GM19455 (cell line): ENCODE results near the gene BCKDHB.

ENCODE experiments used
- ATAC-seq: cut with Tn5 transposase; IDR thresholded peaks from one replicate; pipeline ENCODE4 v1.9.1; 2021; ENCODE audit not compliant: unreplicated experiment

Gene BCKDHB

DNA sequence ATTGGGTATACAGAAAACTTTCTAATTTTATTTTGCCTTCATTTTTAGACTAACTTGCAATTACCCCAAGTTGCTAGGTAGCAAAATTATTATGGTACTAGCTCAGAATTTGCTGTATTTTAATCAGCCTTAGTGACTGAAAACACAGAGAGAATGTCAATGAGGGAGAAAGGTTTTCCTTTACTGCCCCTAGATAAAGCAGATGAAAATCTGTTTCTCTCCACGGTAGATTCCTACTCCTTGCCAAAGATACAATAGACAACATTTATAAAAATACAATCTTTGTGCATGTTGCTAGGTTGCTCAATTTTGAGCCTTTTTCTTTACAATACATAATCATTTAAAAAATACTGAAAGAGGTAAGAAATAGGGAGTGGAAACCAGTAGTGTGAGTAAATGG is 222.2 kb downstream of the BCKDHB start:
- no peak for ATAC-seq

DNA sequence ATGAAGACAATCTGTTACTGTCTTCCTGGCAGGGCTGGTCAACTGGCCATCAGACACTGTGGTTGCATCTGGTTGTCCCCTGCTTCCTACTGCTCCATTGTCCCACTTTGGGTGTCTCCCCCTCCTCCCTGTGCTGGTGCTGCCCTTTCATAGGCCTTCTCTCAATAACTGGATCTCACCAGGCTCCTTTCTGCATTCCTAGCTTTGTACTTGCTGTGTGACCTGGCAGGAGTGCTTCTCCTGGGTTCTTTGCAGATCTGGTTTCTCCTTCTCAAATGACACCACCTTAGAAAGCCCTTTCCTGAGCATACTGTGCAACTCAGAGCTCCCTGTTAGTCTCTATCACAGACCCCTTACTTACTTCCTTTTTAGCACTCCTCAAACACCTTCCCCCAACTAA is 223.0 kb downstream of the BCKDHB start:
- ATAC-seq, result no peak

DNA sequence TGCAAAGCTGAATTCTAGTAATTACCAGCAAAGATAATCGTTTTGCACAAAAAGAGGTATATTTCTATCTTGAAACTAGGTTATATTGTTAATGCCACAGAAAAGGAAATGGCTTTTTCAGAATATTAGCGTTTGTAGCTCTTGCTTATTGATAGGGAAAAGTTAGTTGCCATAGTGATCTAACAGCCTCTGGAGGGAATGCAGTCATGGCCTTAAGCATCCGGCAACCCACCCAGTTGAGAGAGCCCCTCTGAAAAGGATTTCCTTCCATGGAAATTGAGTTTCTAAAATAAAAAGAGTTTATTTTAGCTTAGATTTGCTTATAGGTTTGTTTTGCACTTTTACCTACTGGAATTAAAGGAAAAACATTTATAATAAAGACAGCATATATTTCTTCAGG is 224.5 kb downstream of the BCKDHB start:
- ATAC-seq, result no peak

DNA sequence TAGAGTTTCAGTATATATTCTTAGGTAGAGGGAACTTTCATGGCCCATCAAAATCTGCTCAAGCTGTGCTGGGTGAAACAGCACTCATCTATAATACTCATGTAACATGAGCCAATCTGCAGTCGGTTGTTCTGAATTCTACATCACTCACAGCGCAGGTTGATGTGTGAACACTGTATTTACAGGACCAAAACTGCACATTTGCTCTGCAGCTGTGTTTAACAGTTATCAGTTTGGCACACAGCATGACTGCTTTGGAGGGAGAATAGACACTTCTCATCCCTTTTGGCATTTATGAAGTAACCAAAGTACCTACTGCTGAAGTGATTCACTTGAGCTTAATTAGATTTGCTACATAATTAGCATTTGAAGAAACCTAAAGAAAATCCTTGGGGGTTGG is 225.1 kb downstream of the BCKDHB start:
- no peak for ATAC-seq

- no peak for ATAC-seq
These were observed 225.5 kb downstream of the BCKDHB start for GRCh38 chr6:80331974-80332373.

DNA sequence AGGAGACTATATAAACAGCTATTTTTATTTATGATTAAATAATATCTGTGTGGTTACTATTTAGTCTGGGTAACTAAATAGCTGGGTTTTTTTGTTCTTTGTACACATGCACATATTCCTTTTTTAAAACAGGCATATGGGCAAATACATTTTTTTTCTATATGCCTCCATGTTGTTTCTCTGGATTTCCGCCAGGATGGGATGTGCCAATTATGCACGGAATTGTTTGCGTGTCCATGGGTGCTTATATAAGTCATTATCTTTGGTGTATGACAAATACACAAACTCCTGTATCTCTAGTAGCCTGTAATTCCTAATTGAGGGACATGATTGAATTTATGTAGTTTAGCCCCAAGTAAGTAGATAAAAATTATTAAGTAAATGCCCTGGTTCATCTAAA is 226.9 kb downstream of the BCKDHB start:
- ATAC-seq, result no peak

DNA sequence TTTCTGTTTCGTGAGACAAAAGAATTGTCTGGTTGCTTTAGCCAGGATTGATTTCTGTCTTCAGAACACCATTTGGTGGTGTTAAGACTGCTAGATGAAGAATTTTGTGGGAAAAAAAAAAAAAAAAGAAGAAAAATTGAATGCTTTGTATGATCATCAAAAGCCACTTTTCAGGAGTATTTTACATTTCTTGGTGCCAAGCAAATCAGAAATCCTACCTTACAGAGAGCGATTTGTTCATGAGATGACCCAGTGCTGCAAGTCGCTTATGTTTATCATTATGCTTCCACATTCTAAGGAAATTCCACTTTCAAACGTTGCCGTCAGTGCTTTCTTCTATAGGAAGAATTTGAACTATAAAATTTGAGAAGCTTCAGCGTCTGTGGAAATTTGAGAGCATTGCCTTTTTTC is 228.7 kb downstream of the BCKDHB start:
- ATAC-seq, result no peak

- ATAC-seq, result no peak
These were observed 230.4 kb downstream of the BCKDHB start for GRCh38 chr6:80336911-80337310.

GRCh38 chr6:80338201-80338836 is 231.8 kb downstream of the BCKDHB start:
- peak; percentile 87 for ATAC-seq

DNA sequence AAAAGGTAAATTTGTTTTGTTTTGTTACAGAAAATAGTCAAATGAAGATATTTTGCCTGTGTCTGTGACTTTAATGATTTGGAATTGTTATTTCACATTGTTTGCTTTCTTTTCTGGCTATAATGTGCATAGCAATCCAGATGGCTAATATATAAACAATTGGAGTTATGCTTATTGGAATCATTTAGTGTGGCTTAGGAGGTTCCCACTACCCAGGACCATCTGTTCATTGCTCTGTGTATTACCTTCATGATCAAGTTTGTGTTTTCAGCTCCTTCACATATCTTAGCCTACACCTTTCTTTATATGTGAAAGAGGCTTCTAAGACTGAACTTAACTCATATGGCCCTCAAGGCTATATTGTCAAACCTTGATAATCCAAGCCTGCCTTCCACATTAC is 232.9 kb downstream of the BCKDHB start:
- no peak for ATAC-seq

- ATAC-seq, result no peak
These were observed 233.8 kb downstream of the BCKDHB start for GRCh38 chr6:80340280-80340679.

DNA sequence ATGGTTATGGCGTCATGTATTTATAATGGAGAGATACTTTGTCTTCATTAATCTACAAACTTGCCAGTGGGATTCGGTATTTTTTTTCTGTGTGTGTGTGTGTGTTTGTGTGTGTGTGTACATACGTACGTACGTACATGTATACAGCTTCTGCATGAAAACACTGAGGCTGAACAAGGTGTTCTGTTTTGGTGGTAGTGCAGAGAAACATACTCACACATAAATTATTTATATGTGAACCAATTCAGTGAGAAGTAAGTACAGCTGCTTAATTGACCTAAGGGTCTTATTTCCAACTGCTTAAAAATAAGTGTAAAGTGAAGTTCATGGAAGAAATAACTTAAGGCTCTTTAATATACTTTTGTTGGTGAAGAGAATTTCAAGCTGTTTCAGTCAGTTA is 234.2 kb downstream of the BCKDHB start:
- ATAC-seq, result no peak

- ATAC-seq, result no peak
These were observed 234.9 kb downstream of the BCKDHB start for GRCh38 chr6:80341330-80341729.

DNA sequence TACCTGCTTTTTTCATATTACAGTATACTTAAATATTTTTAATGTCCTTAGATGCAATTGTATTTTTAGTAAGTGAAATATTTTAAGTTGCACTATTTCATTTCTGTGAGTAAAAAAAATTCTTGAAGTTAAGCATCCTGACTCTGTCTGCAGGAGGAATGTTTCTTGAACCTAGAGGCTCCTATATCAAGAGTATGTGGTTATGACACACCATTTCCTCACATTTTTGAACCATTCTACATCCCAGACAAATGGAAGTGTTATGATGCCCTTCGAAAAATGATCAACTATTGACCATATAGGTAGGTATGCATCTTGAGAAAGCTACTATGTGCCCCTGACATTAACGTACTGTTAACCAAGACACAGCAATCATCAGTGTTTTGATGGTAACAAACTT is 237.0 kb downstream of the BCKDHB start:
- ATAC-seq, result no peak

- ATAC-seq, result no peak
These were observed 240.6 kb downstream of the BCKDHB start for GRCh38 chr6:80347101-80347500.

DNA sequence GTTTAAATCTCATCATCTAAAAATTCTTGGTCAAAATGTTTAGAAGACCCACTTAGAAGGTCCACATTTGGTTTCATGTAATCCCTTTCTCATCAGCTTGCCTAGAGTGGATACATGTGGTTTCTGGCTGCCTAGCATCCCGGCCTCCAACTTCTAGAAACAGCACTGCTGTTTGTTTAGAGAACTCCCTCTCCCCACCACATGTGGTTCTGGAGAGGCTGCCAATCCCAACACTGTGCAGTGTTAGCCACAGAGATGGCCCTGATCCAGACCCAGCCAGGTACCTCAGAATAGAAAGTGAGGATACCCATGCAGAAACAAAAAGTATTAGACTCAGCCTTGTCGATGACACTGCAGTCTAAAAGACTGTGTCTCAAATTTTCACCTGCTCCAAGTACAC is 241.8 kb downstream of the BCKDHB start:
- no peak for ATAC-seq

- ATAC-seq, result no peak
These were observed 249.5 kb downstream of the BCKDHB start for GRCh38 chr6:80356000-80356399.

- ATAC-seq, result no peak
These were observed 250.1 kb downstream of the BCKDHB start for GRCh38 chr6:80356545-80356944.

DNA sequence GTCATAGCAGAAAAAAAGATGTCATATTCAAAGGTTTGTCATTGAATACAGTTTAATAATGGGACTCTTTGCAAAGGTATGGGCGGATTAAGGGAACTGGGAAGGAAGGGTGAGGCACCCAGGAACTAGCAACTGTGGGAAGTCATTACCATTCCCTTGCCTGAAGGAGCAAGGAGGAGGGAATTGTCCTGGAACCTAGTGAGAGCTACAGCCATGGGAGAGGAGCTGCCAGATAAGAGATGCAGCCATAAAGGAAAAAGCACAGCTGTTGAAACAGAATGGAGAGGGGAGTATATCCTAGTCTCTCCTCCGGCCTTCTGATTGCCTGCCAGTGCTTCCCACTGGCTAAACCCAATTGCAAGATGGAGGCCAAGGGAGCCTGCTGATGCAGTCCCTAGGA is 250.6 kb downstream of the BCKDHB start:
- ATAC-seq, result no peak

GRCh38 chr6:80357674-80358073 is 251.2 kb downstream of the BCKDHB start:
- no peak for ATAC-seq

- ATAC-seq, result no peak
These were observed 257.1 kb downstream of the BCKDHB start for GRCh38 chr6:80363501-80364122.

GRCh38 chr6:80364149-80364548 is 257.7 kb downstream of the BCKDHB start:
- ATAC-seq, result no peak

- no peak for ATAC-seq
These were observed 259.6 kb downstream of the BCKDHB start for GRCh38 chr6:80366051-80366450.
